Keratinocyte (primary cell): Measurements from ENCODE around the gene DIPK1B. TPM values are rescaled to one million over a fixed set of nuclear protein-coding genes. Genes with fewer than 3 reads are reported as not detected.

Experiments
- DNase-seq: peaks from one replicate; pipeline ENCODE4 v3.0.0-alpha.2; 2011; ENCODE audit warnings: low read depth, missing footprints, low spot score
- FAIRE-seq: peaks from 2 replicates; lab custom pipeline; 2011; peaks lifted over from hg19 to GRCh38; lab: Jason Lieb, UNC
- H2AFZ ChIP-seq: 2 replicates; pipeline ENCODE4 v1.6.0; 2012; ENCODE audit warnings: low read length, control low read depth, inconsistent platforms; ENCODE audit not compliant: control insufficient read depth
- H3K27ac ChIP-seq: 2 replicates; pipeline ENCODE4 v1.5.1; 2011; ENCODE audit warnings: low read length; ENCODE audit not compliant: control insufficient read depth, insufficient read depth
- H3K27me3 ChIP-seq: 3 replicates; pipeline ENCODE4 v1.6.0; 2011; ENCODE audit warnings: low read length; ENCODE audit not compliant: control insufficient read depth, insufficient read depth; ENCODE audit errors: extremely low read depth
- H3K36me3 ChIP-seq, 2 experiments: 2 replicates in 1 of 2; 3 replicates in 1 of 2; pipeline ENCODE4 v1.5.1; 2011; ENCODE audit warnings: low read length in 2 of 2, mild to moderate bottlenecking in 1 of 2; ENCODE audit not compliant: control insufficient read depth in 2 of 2, insufficient read depth in 2 of 2; ENCODE audit errors: extremely low read depth in 1 of 2
- H3K4me1 ChIP-seq: 3 replicates; pipeline ENCODE4 v1.5.1; 2011; ENCODE audit warnings: low read length; ENCODE audit not compliant: control insufficient read depth, insufficient read depth; ENCODE audit errors: extremely low read depth
- H3K4me2 ChIP-seq: 3 replicates; pipeline ENCODE4 v1.6.0; 2011; ENCODE audit warnings: low read depth, low read length; ENCODE audit not compliant: control insufficient read depth, insufficient read depth; ENCODE audit errors: extremely low read depth
- H3K4me3 ChIP-seq, 3 experiments: fragments of 200-600 bp in 1 of 3; sonication (generic) in 1 of 3; 2 replicates in 2 of 3; 3 replicates in 1 of 3; pipeline ENCODE4 v1.5.1; 2011 to 2016; ENCODE audit warnings: low read length in 3 of 3, mild to moderate bottlenecking in 3 of 3, control low read depth in 2 of 3, inconsistent platforms in 1 of 3, low read depth in 1 of 3, mixed read lengths in 1 of 3, mixed run types in 1 of 3, moderate library complexity in 1 of 3; ENCODE audit not compliant: control insufficient read depth in 2 of 3, insufficient read depth in 2 of 3; ENCODE audit errors: extremely low read depth in 1 of 3
- H3K79me2 ChIP-seq: 2 replicates; pipeline ENCODE4 v1.6.0; 2012; ENCODE audit warnings: low read length; ENCODE audit not compliant: control insufficient read depth, insufficient read depth
- H3K9ac ChIP-seq: 3 replicates; pipeline ENCODE4 v1.6.0; 2011; ENCODE audit warnings: low read length; ENCODE audit not compliant: control insufficient read depth, insufficient read depth; ENCODE audit errors: extremely low read depth
- H3K9me1 ChIP-seq: 3 replicates; pipeline ENCODE4 v1.6.0; 2011; ENCODE audit warnings: low read length; ENCODE audit not compliant: control insufficient read depth, insufficient read depth; ENCODE audit errors: extremely low read depth
- H3K9me3 ChIP-seq: 2 replicates; pipeline ENCODE4 v1.5.1; 2012; ENCODE audit warnings: low read depth, low read length; ENCODE audit not compliant: control insufficient read depth
- H4K20me1 ChIP-seq: 3 replicates; pipeline ENCODE4 v1.6.0; 2011; ENCODE audit warnings: low read length; ENCODE audit not compliant: control insufficient read depth, insufficient read depth; ENCODE audit errors: extremely low read depth
- CTCF ChIP-seq, 3 experiments: IDR thresholded peaks in 1 of 3; conservative IDR thresholded peaks in 1 of 3; optimal IDR thresholded peaks in 1 of 3; 2 replicates in 2 of 3; 3 replicates in 1 of 3; pipeline versions ENCODE3 to v1.5.1; 2011; ENCODE audit warnings: low read length in 3 of 3, mild to moderate bottlenecking in 3 of 3, moderate library complexity in 2 of 3, control low read depth in 1 of 3, inconsistent platforms in 1 of 3; ENCODE audit not compliant: insufficient read depth in 2 of 3; ENCODE audit errors: extremely low read depth in 1 of 3
- EZH2 ChIP-seq: IDR thresholded peaks from one replicate; pipeline ENCODE4 v1.6.1; 2012; ENCODE audit warnings: inconsistent platforms, mild to moderate bottlenecking, low read length, moderate library complexity
- dilution Hi-C: fragments of 300-500 bp; cut with MboI; formaldehyde crosslinking; loops from one replicate; pipeline ENCODE4 v1.7.0; 2020; ENCODE audit warnings: low sequenced_read_pairs; ENCODE audit not compliant: extremely low pct_ligation_motif_present
- polyA plus RNA-seq, 5 experiments: library from polyadenylated mRNA; depleted of rRNA in 3 of 5; stranded (reverse) in 3 of 5; stranded (forward) in 1 of 5; unstranded in 1 of 5; fragments of >200 nt; gene quantifications; 1 replicate in 1 of 5; 2 replicates in 3 of 5; 3 replicates in 1 of 5; pipeline versions ENCODE4 v1.2.1 to v1.2.3, GENCODE V29; 2011 to 2012; ENCODE audit warnings: missing spikeins in 2 of 5, low read depth in 1 of 5, low replicate concordance in 1 of 5

DIPK1B gene
- polyA plus RNA-seq, 1 donor (not counting 4 experiments of a cell fraction or from before 2014, with no cell fraction given): not detected

GRCh38 chr9:136748666-136749611, 36.6 kb downstream of the DIPK1B start:
- Histone ChIP-seq H4K20me1 (no peaks in the 10 kb centered on the region), H3K4me3 (no peak overlapping the region), H3K27me3 (peaks cover 12% of the 10 kb centered on the region), H3K9ac (no peak overlapping the region), H3K79me2 (no peaks in the 10 kb centered on the region), H3K36me3 (no peaks in the 10 kb centered on the region), H3K4me2 (no peak overlapping the region), H3K9me1 (no peaks in the 10 kb centered on the region), H3K4me1 (no peaks in the 10 kb centered on the region), H3K9me3 (peaks cover 2% of the 10 kb centered on the region), H3K27ac (no peak overlapping the region), H2AFZ (no peak overlapping the region)
- TF ChIP-seq EZH2 (no peak), CTCF (optimal IDR thresholded peaks at IDR 0.05 in 1 of 3, IDR thresholded peaks at IDR 0.05 in 1 of 3, conservative IDR thresholded peaks at IDR 0.05 in 1 of 3; ENCODE audit: extremely low read depth in 1 of 3, insufficient read depth in 2 of 3, low read length in 3 of 3) (no peak)
- dilution Hi-C loops: no loop called here
- DNase-seq: no peak
- no peak for FAIRE-seq

- no peaks in the 10 kb centered on the region for H3K36me3 ChIP-seq
Observed at GRCh38 chr9:136750526-136750925, 38.2 kb downstream of the DIPK1B start.

More at GRCh38 chr9:136750526-136750925, 38.2 kb downstream of the DIPK1B start:
- H3K27me3 ChIP-seq: peaks cover 8% of the 10 kb centered on the region
- H4K20me1 ChIP-seq: no peaks in the 10 kb centered on the region
- peaks cover 2% of the 10 kb centered on the region for H3K9me3 ChIP-seq
- H2AFZ ChIP-seq: no peak overlapping the region
- no peak overlapping the region for H3K4me3 ChIP-seq
- no peaks in the 10 kb centered on the region for H3K79me2 ChIP-seq
- no peak for TF ChIP-seq EZH2
- TF ChIP-seq CTCF (optimal IDR thresholded peaks at IDR 0.05 in 1 of 3, IDR thresholded peaks at IDR 0.05 in 1 of 3, conservative IDR thresholded peaks at IDR 0.05 in 1 of 3; ENCODE audit: extremely low read depth in 1 of 3, insufficient read depth in 2 of 3, low read length in 3 of 3): no peak
- DNase-seq (no peak), FAIRE-seq (no peak)
- H3K4me1 ChIP-seq: no peaks in the 10 kb centered on the region
- H3K9ac ChIP-seq: no peak overlapping the region
- dilution Hi-C loops: no loop called here
- no peak overlapping the region for H3K27ac ChIP-seq
- H3K4me2 ChIP-seq: no peak overlapping the region
- no peaks in the 10 kb centered on the region for H3K9me1 ChIP-seq
